H1 (cell line): Measurements from ENCODE around the gene MAGI3. TPM values are rescaled to one million over a fixed set of nuclear protein-coding genes. Genes with fewer than 3 reads are reported as not detected.

Experiments used
- CTCF ChIA-PET: fragments of 300-600 bp; sonication (Branson Sonifier 250); formaldehyde crosslinking; loops from one replicate; lab custom pipeline; 2021; ENCODE audit not compliant: partially characterized antibody; lab: Charles Lee
- POLR2A ChIA-PET: fragments of 300-600 bp; sonication (Branson Sonifier 250); formaldehyde crosslinking; loops from one replicate; lab custom pipeline; 2021; ENCODE audit warnings: inconsistent platforms; ENCODE audit not compliant: partially characterized antibody; lab: Charles Lee
- DNase-seq, 2 experiments: peaks; one replicate each; pipeline versions ENCODE4 v3.0.0 to v3.0.0-alpha.2; 2010 to 2022; ENCODE audit warnings: low spot score in 2 of 2, low read depth in 1 of 2, mixed read lengths in 1 of 2
- FAIRE-seq: peaks from 2 replicates; lab custom pipeline; 2011; peaks lifted over from hg19 to GRCh38; lab: Jason Lieb, UNC
- H2AFZ ChIP-seq: 2 replicates; pipeline ENCODE4 v1.8.1; 2012; ENCODE audit warnings: low read length, inconsistent platforms
- H2AK5ac ChIP-seq: 2 replicates; pipeline ENCODE4 v1.6.1; 2013; ENCODE audit warnings: low read depth, low read length
- H2BK120ac ChIP-seq: replicated peaks from 2 replicates; pipeline ENCODE3; 2013; ENCODE audit warnings: low read depth, low read length, inconsistent platforms
- H2BK12ac ChIP-seq: 2 replicates; pipeline ENCODE4 v1.6.1; 2013; ENCODE audit warnings: low read depth, low read length
- H2BK15ac ChIP-seq: 2 replicates; pipeline ENCODE4 v1.6.1; 2013; ENCODE audit warnings: low read length
- H2BK20ac ChIP-seq: 2 replicates; pipeline ENCODE4 v1.6.1; 2013; ENCODE audit warnings: low read length
- H2BK5ac ChIP-seq: 2 replicates; pipeline ENCODE4 v1.6.1; 2013; ENCODE audit warnings: low read depth, low read length
- H3K14ac ChIP-seq: 2 replicates; pipeline ENCODE4 v1.6.1; 2013; ENCODE audit warnings: inconsistent platforms; ENCODE audit not compliant: insufficient read length
- H3K18ac ChIP-seq: 2 replicates; pipeline ENCODE4 v1.6.1; 2013; ENCODE audit warnings: low read length; ENCODE audit errors: extremely low read depth
- H3K23ac ChIP-seq: 2 replicates; pipeline ENCODE4 v1.6.1; 2013; ENCODE audit warnings: inconsistent platforms; ENCODE audit not compliant: insufficient read length
- H3K23me2 ChIP-seq: 2 replicates; pipeline ENCODE4 v1.6.1; 2013; ENCODE audit warnings: low read depth, low read length
- H3K27ac ChIP-seq: 2 replicates; pipeline ENCODE4 v1.6.1; 2011; ENCODE audit warnings: low read depth, low read length, inconsistent platforms
- H3K27me3 ChIP-seq, 4 experiments: replicated peaks in 1 of 4; 1 replicate in 1 of 4; 2 replicates in 3 of 4; pipeline versions ENCODE4 v1.6.1 to v1.8.1; 2011 to 2013; ENCODE audit warnings: low read length in 3 of 4, mild to moderate bottlenecking in 3 of 4, inconsistent platforms in 2 of 4, mixed read lengths in 2 of 4, moderate library complexity in 1 of 4; ENCODE audit not compliant: control insufficient read depth in 3 of 4, insufficient read depth in 3 of 4; ENCODE audit errors: extremely low read depth in 1 of 4
- H3K36me3 ChIP-seq, 4 experiments: 2 replicates each; pipeline versions ENCODE4 v1.6.1 to v1.8.1; 2011 to 2013; ENCODE audit warnings: mild to moderate bottlenecking in 4 of 4, low read length in 3 of 4, moderate library complexity in 2 of 4, control low read depth in 1 of 4, inconsistent platforms in 1 of 4; ENCODE audit not compliant: insufficient read depth in 4 of 4, control insufficient read depth in 2 of 4
- H3K4ac ChIP-seq: replicated peaks from 2 replicates; pipeline ENCODE3; 2013; ENCODE audit warnings: low read length, low read depth, mixed read lengths, inconsistent platforms; ENCODE audit not compliant: insufficient read length
- H3K4me1 ChIP-seq, 4 experiments: replicated peaks in 1 of 4; 1 replicate in 1 of 4; 2 replicates in 3 of 4; pipeline versions ENCODE4 v1.6.1 to v1.8.1; 2011 to 2013; ENCODE audit warnings: low read length in 3 of 4, inconsistent platforms in 2 of 4, mixed read lengths in 1 of 4; ENCODE audit not compliant: insufficient read depth in 4 of 4, control insufficient read depth in 3 of 4
- H3K4me2 ChIP-seq, 2 experiments: 2 replicates each; pipeline versions ENCODE4 v1.6.1 to v1.8.1; 2011 to 2013; ENCODE audit warnings: low read depth in 2 of 2, low read length in 2 of 2, control low read depth in 1 of 2, inconsistent platforms in 1 of 2, mild to moderate bottlenecking in 1 of 2; ENCODE audit not compliant: insufficient read depth in 1 of 2
- H3K4me3 ChIP-seq, 4 experiments: fragments of 200-600, 300-600 bp in 1 of 4; sonication (generic), shearing (Covaris generic), sonication (Bioruptor Twin) in 1 of 4; 2 replicates each; pipeline versions ENCODE4 v1.5.1 to v1.8.1; 2011 to 2016; ENCODE audit warnings: low read length in 4 of 4, low read depth in 3 of 4, control low read depth in 2 of 4, inconsistent platforms in 2 of 4, mild to moderate bottlenecking in 2 of 4, mixed read lengths in 1 of 4, moderate library complexity in 1 of 4; ENCODE audit not compliant: insufficient read depth in 2 of 4; ENCODE audit errors: extremely low read depth in 1 of 4
- H3K56ac ChIP-seq: replicated peaks from 2 replicates; pipeline ENCODE3; 2013; ENCODE audit warnings: low read depth, mild to moderate bottlenecking, mixed read lengths, low read length, inconsistent platforms; ENCODE audit not compliant: insufficient read length
- H3K79me1 ChIP-seq: 2 replicates; pipeline ENCODE4 v1.6.1; 2013; ENCODE audit warnings: low read depth, low read length, control low read depth
- H3K79me2 ChIP-seq, 2 experiments: 2 replicates each; pipeline versions ENCODE4 v1.6.1 to v1.8.1; 2012 to 2013; ENCODE audit warnings: low read length in 2 of 2, mild to moderate bottlenecking in 2 of 2, inconsistent platforms in 1 of 2; ENCODE audit not compliant: insufficient read depth in 2 of 2, control insufficient read depth in 1 of 2
- H3K9ac ChIP-seq, 4 experiments: replicated peaks in 1 of 4; 1 replicate in 1 of 4; 2 replicates in 3 of 4; pipeline versions ENCODE4 v1.6.1 to v1.8.1; 2011 to 2013; ENCODE audit warnings: low read depth in 3 of 4, low read length in 3 of 4, control low read depth in 2 of 4, mild to moderate bottlenecking in 2 of 4, moderate library complexity in 2 of 4, inconsistent platforms in 1 of 4; ENCODE audit errors: extremely low read depth in 1 of 4
- H3K9me3 ChIP-seq, 2 experiments: 2 replicates each; pipeline versions ENCODE4 v1.6.1 to v1.8.1; 2012 to 2013; ENCODE audit warnings: mild to moderate bottlenecking in 2 of 2, moderate library complexity in 2 of 2, control low read depth in 1 of 2, inconsistent platforms in 1 of 2, low read depth in 1 of 2, low read length in 1 of 2, mixed read lengths in 1 of 2; ENCODE audit not compliant: insufficient read depth in 2 of 2
- H4K20me1 ChIP-seq, 2 experiments: replicated peaks in 1 of 2; 2 replicates each; pipeline versions ENCODE3 to v1.8.1; 2011 to 2013; ENCODE audit warnings: inconsistent platforms in 2 of 2, low read length in 2 of 2, mild to moderate bottlenecking in 1 of 2; ENCODE audit not compliant: insufficient read depth in 2 of 2, control insufficient read depth in 1 of 2
- H4K5ac ChIP-seq: 2 replicates; pipeline ENCODE4 v1.6.1; 2013; ENCODE audit warnings: low read length, low read depth, mixed read lengths, inconsistent platforms; ENCODE audit not compliant: insufficient read length
- H4K8ac ChIP-seq: 2 replicates; pipeline ENCODE4 v1.8.0; 2013; ENCODE audit warnings: mild to moderate bottlenecking, moderate library complexity, low read length, inconsistent platforms; ENCODE audit not compliant: insufficient read depth; ENCODE audit errors: extremely low read depth
- H4K91ac ChIP-seq: replicated peaks from 2 replicates; pipeline ENCODE3; 2013; ENCODE audit warnings: low read length, mixed read lengths, inconsistent platforms; ENCODE audit not compliant: insufficient read length
- ATF3 ChIP-seq: IDR thresholded peaks from 2 replicates; pipeline ENCODE4 v1.6.1; 2011; ENCODE audit warnings: low read depth, mild to moderate bottlenecking, low read length; ENCODE audit not compliant: insufficient read depth
- CBX8 ChIP-seq: fragments of 300-800, 300-1000 bp; sonication (generic); IDR thresholded peaks from 2 replicates; pipeline ENCODE4 v1.7.1; 2016; ENCODE audit warnings: low read depth, low read length, borderline replicate concordance
- CHD1 ChIP-seq: IDR thresholded peaks from 2 replicates; pipeline ENCODE4 v1.6.1; 2012; ENCODE audit warnings: low read depth, low read length, improper control_type of control experiment
- CTBP2 ChIP-seq: IDR thresholded peaks from 2 replicates; pipeline ENCODE4 v1.7.0; 2011; ENCODE audit warnings: borderline replicate concordance, mild to moderate bottlenecking, moderate library complexity, mixed read lengths, low read length; ENCODE audit not compliant: insufficient read depth, insufficient read length
- GTF2F1 ChIP-seq: IDR thresholded peaks from 2 replicates; pipeline ENCODE4 v1.6.1; 2012; ENCODE audit warnings: low read depth, low read length, improper control_type of control experiment, borderline replicate concordance
- HDAC6 ChIP-seq: IDR thresholded peaks from one replicate; pipeline ENCODE4 v1.7.1; 2012; ENCODE audit warnings: low read depth, mild to moderate bottlenecking, inconsistent platforms, low read length, moderate library complexity
- KDM4A ChIP-seq: IDR thresholded peaks from one replicate; pipeline ENCODE4 v1.7.1; 2012; ENCODE audit warnings: low read depth, mild to moderate bottlenecking, moderate library complexity, low read length, inconsistent platforms; ENCODE audit not compliant: severe bottlenecking
- RAD21 ChIP-seq, 2 experiments: IDR thresholded peaks in 1 of 2; conservative IDR thresholded peaks in 1 of 2; 2 replicates each; pipeline ENCODE4 v1.6.1; 2011; ENCODE audit warnings: low read depth in 2 of 2, low read length in 2 of 2, improper control_type of control experiment in 1 of 2, inconsistent platforms in 1 of 2, mild to moderate bottlenecking in 1 of 2, moderate library complexity in 1 of 2
- SIN3A ChIP-seq, 2 experiments: IDR thresholded peaks in 1 of 2; conservative IDR thresholded peaks in 1 of 2; 2 replicates each; pipeline ENCODE4 v1.6.1; 2011 to 2012; ENCODE audit warnings: low read length in 2 of 2, improper control_type of control experiment in 1 of 2, low read depth in 1 of 2, mild to moderate bottlenecking in 1 of 2
- TCF12 ChIP-seq: IDR thresholded peaks from 2 replicates; pipeline ENCODE4 v1.6.1; 2011; ENCODE audit warnings: low read depth, mild to moderate bottlenecking, low read length
- polyA plus RNA-seq, 7 experiments: library from polyadenylated mRNA; depleted of rRNA in 3 of 7; stranded (reverse) in 5 of 7; unstranded in 2 of 7; fragments of >200 nt in 5 of 7; fragments of 200-250 nt in 2 of 7; gene quantifications; 1 replicate in 5 of 7; 2 replicates in 1 of 7; 4 replicates in 1 of 7; pipeline versions ENCODE4 v1.2.1 to v1.2.3, GENCODE V29; 2011 to 2013; ENCODE audit warnings: missing spikeins in 2 of 7, mixed read lengths in 2 of 7
- total RNA-seq: library from RNA; stranded (reverse); fragmentation: NEBNext Ultra II Directional; extraction: Animal tissue kit (Norgen Biotek cat#: 25700); gene quantifications from 2 replicates; pipeline ENCODE4 v1.2.1, GENCODE V29; 2021

Gene MAGI3
- total and polyA plus RNA-seq, 2 of the 8 experiments (the other 6 are each of a cell fraction or from before 2014, with no cell fraction given), result 2.3 to 7.8 TPM

- Histone ChIP-seq H3K4me2 (no peak overlapping the region), H3K27me3 (no peaks in the 10 kb centered on the region), H2BK12ac (no peak overlapping the region), H4K5ac (no peak overlapping the region), H4K20me1 (no peaks in the 10 kb centered on the region), H3K27ac (no peak overlapping the region), H3K9me3 (no peaks in the 10 kb centered on the region), H3K9ac (no peak overlapping the region), H3K14ac (no peak overlapping the region), H3K23me2 (no peaks in the 10 kb centered on the region), H2BK5ac (no peak overlapping the region), H3K23ac (no peak overlapping the region), H3K4ac (no peak overlapping the region), H2BK120ac (no peak overlapping the region), H4K91ac (no peak overlapping the region), H3K18ac (no peak overlapping the region), H3K79me1 (no peaks in the 10 kb centered on the region), H4K8ac (no peak overlapping the region), H3K79me2 (no peaks in the 10 kb centered on the region), H3K4me3 (no peak overlapping the region), H3K4me1 (no peaks in the 10 kb centered on the region), H2BK20ac (no peak overlapping the region), H2AFZ (no peak overlapping the region), H2AK5ac (no peak overlapping the region), H3K36me3 (no peaks in the 10 kb centered on the region), H3K56ac (no peak overlapping the region), H2BK15ac (no peak overlapping the region)
- TF ChIP-seq CTBP2 (no peak), CHD1 (no peak), RAD21 (IDR thresholded peaks at IDR 0.05 in 1 of 2, conservative IDR thresholded peaks at IDR 0.05 in 1 of 2; ENCODE audit: low read depth in 2 of 2, low read length in 2 of 2) (no peak), HDAC6 (no peak), GTF2F1 (no peak), KDM4A (no peak), SIN3A (conservative IDR thresholded peaks at IDR 0.05 in 1 of 2, IDR thresholded peaks at IDR 0.05 in 1 of 2; ENCODE audit: low read depth in 1 of 2, low read length in 2 of 2) (no peak), ATF3 (no peak), TCF12 (no peak), CBX8 (no peak)
- FAIRE-seq, result no peak
- ChIA-PET CTCF (no interaction called here), POLR2A (no interaction called here)
- DNase-seq, result no peak
Measured at GRCh38 chr1:113373644-113374043, 16.7 kb upstream of the MAGI3 start.
